NCI-H1436 treated with DMSO at 0.1 percent for 48 hours (cell line): ENCODE data around the gene SCN7A.

ENCODE experiments used
- DNase-seq: peaks from one replicate; lab custom pipeline; 2025; lab: John Stamatoyannopoulos, UW

The SCN7A gene

GRCh38 chr2:166404831-166405568 is 89.0 kb downstream of the SCN7A start:
- no peak for DNase-seq

GRCh38 chr2:166394245-166394644 is 99.8 kb downstream of the SCN7A start:
- DNase-seq: no peak

- no peak for DNase-seq
These were observed 101.0 kb downstream of the SCN7A start for GRCh38 chr2:166393008-166393407.

- DNase-seq: no peak
These were observed 105.5 kb downstream of the SCN7A start for GRCh38 chr2:166388481-166389070.

GRCh38 chr2:166385313-166385712 is 108.7 kb downstream of the SCN7A start:
- DNase-seq: no peak

GRCh38 chr2:166384774-166385173 is 109.3 kb downstream of the SCN7A start:
- DNase-seq: no peak

GRCh38 chr2:166382448-166382847 is 111.6 kb downstream of the SCN7A start:
- DNase-seq: no peak

GRCh38 chr2:166380615-166381014 is 113.4 kb downstream of the SCN7A start:
- DNase-seq: no peak

- no peak for DNase-seq
These were observed 117.2 kb downstream of the SCN7A start for GRCh38 chr2:166376873-166377272.

GRCh38 chr2:166376488-166376828 is 117.6 kb downstream of the SCN7A start:
- no peak for DNase-seq

GRCh38 chr2:166375736-166376487 is 118.1 kb downstream of the SCN7A start, which contains the start of gene SCN9A:
SCN9A (minus strand) TSS chr2:166375944; CDS start chr2:166311756, 64,188 bp downstream.
- DNase-seq: peak; percentile 78

- DNase-seq: peak; percentile 78
These were observed 118.8 kb downstream of the SCN7A start for GRCh38 chr2:166375195-166375735.

- DNase-seq: peak; percentile 70
These were observed 120.1 kb downstream of the SCN7A start for GRCh38 chr2:166373951-166374350.

- DNase-seq: no peak
These were observed 120.5 kb downstream of the SCN7A start for GRCh38 chr2:166373539-166373938.

GRCh38 chr2:166373105-166373504 is 120.9 kb downstream of the SCN7A start:
- DNase-seq: peak; percentile 42

- no peak for DNase-seq
These were observed 122.0 kb downstream of the SCN7A start for GRCh38 chr2:166372046-166372445.

GRCh38 chr2:166365803-166366420 is 128.1 kb downstream of the SCN7A start:
- no peak for DNase-seq

GRCh38 chr2:166365239-166365638 is 128.8 kb downstream of the SCN7A start:
- no peak for DNase-seq

- DNase-seq: no peak
These were observed 129.4 kb downstream of the SCN7A start for GRCh38 chr2:166364476-166365161.

- no peak for DNase-seq
These were observed 132.5 kb downstream of the SCN7A start for GRCh38 chr2:166361351-166362153.

GRCh38 chr2:166360906-166361305 is 133.1 kb downstream of the SCN7A start:
- DNase-seq: no peak
